ENCODE measurements around the gene PLEKHG3. TPM values are rescaled to one million over a fixed set of nuclear protein-coding genes. Genes with fewer than 3 reads are reported as not detected.

The PLEKHG3 gene
- total and polyA plus RNA-seq, 2 of the 13 experiments (the other 11 are each of a cell fraction or from before 2014, with no cell fraction given) = 7.1 to 9.8 TPM

DNA sequence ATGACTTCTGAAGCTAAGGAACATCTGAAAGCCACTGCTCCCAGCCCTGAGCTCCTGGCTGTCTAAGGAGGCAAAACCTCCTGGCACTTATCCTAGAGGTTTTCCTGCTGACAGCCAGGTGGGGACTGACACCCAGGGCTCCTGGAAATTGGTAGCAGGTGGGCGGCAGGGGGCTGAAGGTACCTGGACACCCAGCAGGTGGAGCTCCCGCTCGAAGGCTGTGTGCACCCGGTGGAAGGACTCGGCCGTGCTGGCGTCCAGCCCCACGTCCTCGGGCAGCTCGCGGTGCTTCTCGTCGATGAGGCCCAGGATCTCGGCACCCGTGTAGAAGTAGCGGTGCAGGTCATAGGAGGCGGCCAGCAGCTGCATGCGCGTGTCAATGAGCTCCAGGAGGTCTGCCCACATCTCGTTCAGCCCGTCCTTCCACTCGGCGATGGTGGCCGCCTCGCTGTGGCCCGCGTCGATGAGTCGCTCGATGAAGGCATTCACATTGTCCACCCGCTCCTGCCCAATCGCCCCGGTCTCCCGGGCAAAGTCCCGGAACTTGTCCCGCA lies 68.2 kb downstream of the PLEKHG3 start (continued):
- TF ChIP-seq ZBTB38 (CRISPR knock-in tag; IDR thresholded peaks at IDR 0.05) = peak; percentile 48; the same call in 1 of the 2 replicates
- TF ChIP-seq STAG1 (CRISPR knock-in tag; IDR thresholded peaks at IDR 0.05) = peak; percentile 59

DNA sequence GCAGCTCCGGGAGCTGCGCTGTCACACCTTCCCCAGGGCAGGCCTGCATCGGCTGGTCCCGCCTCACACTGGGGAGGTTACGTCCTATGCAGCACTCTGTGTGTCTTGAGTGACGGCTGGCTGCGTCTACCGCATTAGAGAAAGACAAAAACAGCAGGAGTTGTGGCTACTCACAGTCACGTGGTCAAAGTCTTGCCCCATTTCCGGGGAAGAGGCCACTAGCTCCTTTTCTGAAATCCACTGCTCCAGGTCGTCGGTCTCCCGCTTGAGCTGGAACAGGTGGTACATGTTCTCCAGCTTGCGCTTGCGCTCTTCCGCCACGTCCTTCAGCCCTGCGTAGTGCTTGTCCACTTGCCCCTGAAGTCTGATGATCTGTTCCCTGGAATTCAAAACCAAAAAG lies 68.8 kb downstream of the PLEKHG3 start:
- Histone ChIP-seq H3K79me2 (ENCODE audit: insufficient read depth, low read length) (no peaks in the 10 kb centered on the region), H3K4me3 (replicated peaks in 1 of 3; ENCODE audit: insufficient read depth in 1 of 3, low read depth in 2 of 3, low read length in 3 of 3) (no peak overlapping the region), H3K9ac (ENCODE audit: insufficient read depth, low read depth, low read length) (no peak overlapping the region), H3K9me3 (ENCODE audit: low read length) (no peaks in the 10 kb centered on the region), H3K4me1 (ENCODE audit: insufficient read depth, low read length) (peaks cover 1% of the 10 kb centered on the region), H3K36me3 (replicated peaks in 1 of 2; ENCODE audit: control insufficient read depth in 1 of 2, insufficient read depth in 2 of 2, low read length in 2 of 2) (no peaks in the 10 kb centered on the region), H3K4me2 (ENCODE audit: low read depth, low read length) (no peak overlapping the region), H3K27me3 (ENCODE audit: control insufficient read depth in 1 of 2, insufficient read depth in 2 of 2, low read length in 2 of 2) (peaks cover 0 to 4% of the 10 kb centered on the region in 2 experiments; a peak in 3 of 5 replicates), H2AFZ (ENCODE audit: low read length) (no peak overlapping the region), H3K27ac (ENCODE audit: extremely low read length, insufficient read depth, low read length) (no peak overlapping the region), H4K20me1 (ENCODE audit: insufficient read depth, low read length) (no peaks in the 10 kb centered on the region)
- intact Hi-C loops (cut with micrococcal nuclease; ENCODE audit: unreplicated experiment) (loop anchor here (5.0 kb wide), 1 partner anchor 119 kb away; no protein-coding TSS in a partner anchor), in situ Hi-C loops (cut with HindIII; ENCODE audit: extremely low pct_ligation_motif_present, low pct_unique_long_range_greater_than_20kb) (no loop called here)
- TF ChIP-seq STAG1 (CRISPR knock-in tag; IDR thresholded peaks at IDR 0.05) (no peak), MXD4 (CRISPR knock-in tag; IDR thresholded peaks at IDR 0.05) (no peak), ZNF558 (CRISPR knock-in tag; IDR thresholded peaks at IDR 0.05; ENCODE audit: borderline replicate concordance) (no peak), RAD51 (IDR thresholded peaks at IDR 0.05; ENCODE audit: borderline replicate concordance) (peak; percentile 16; the same call in 1 of the 2 replicates), RARA (CRISPR knock-in tag; IDR thresholded peaks at IDR 0.05) (no peak)
- TF ChIP-seq, protein P1, sequence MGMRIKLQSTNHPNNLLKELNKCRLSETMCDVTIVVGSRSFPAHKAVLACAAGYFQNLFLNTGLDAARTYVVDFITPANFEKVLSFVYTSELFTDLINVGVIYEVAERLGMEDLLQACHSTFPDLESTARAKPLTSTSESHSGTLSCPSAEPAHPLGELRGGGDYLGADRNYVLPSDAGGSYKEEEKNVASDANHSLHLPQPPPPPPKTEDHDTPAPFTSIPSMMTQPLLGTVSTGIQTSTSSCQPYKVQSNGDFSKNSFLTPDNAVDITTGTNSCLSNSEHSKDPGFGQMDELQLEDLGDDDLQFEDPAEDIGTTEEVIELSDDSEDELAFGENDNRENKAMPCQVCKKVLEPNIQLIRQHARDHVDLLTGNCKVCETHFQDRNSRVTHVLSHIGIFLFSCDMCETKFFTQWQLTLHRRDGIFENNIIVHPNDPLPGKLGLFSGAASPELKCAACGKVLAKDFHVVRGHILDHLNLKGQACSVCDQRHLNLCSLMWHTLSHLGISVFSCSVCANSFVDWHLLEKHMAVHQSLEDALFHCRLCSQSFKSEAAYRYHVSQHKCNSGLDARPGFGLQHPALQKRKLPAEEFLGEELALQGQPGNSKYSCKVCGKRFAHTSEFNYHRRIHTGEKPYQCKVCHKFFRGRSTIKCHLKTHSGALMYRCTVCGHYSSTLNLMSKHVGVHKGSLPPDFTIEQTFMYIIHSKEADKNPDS (CRISPR knock-in tag; IDR thresholded peaks at IDR 0.05) = no peak
- no peak for DNase-seq (ENCODE audit: low spot score)
- no peak for FAIRE-seq
- BruUV-seq (replicated peaks) = no TSS peak
- CTCF ChIA-PET (ENCODE audit: low intra/inter-chr PET ratio, low total read pairs) = no interaction called here
- no peak for ATAC-seq
- 70% methylated on average over 12 of the region's 18 CpGs for WGBS (ENCODE audit: low lambda C conversion rate)
- POLR2A ChIA-PET = no interaction called here
